Lung (tissue), 12 donors: ENCODE data around the gene DCUN1D3. TPM values are rescaled to one million over a fixed set of nuclear protein-coding genes. Genes with fewer than 3 reads are reported as not detected.

Experiments
- ATAC-seq: fragments of 200-7000 bp; cut with Tn5 transposase; one replicate; pipeline ENCODE4 v1.9.1; 2020; ENCODE audit warnings: moderate number of reproducible peaks; ENCODE audit not compliant: insufficient read depth, low FRiP score
- DNase-seq, 3 donors: peaks; one replicate each; pipeline ENCODE4 v3.0.0-alpha.2; 2013 to 2017
- H3K27ac ChIP-seq, 2 donors: one replicate each; pipeline ENCODE4 v1.5.1; 2013; ENCODE audit warnings: mild to moderate bottlenecking in 2 of 2, moderate library complexity in 2 of 2, control low read depth in 1 of 2, inconsistent platforms in 1 of 2, low read depth in 1 of 2, low read length in 1 of 2
- H3K27me3 ChIP-seq, 3 donors: one replicate each; pipeline ENCODE4 v1.5.1; 2013; ENCODE audit warnings: low read length in 2 of 3; ENCODE audit not compliant: control insufficient read depth in 3 of 3, insufficient read depth in 3 of 3
- H3K36me3 ChIP-seq, 4 donors: one replicate each; pipeline ENCODE4 v1.5.1; 2013; ENCODE audit warnings: low read length in 4 of 4, mild to moderate bottlenecking in 1 of 4, moderate library complexity in 1 of 4; ENCODE audit not compliant: control insufficient read depth in 4 of 4, insufficient read depth in 4 of 4
- H3K4me1 ChIP-seq, 5 donors: one replicate each; pipeline ENCODE4 v1.5.1; 2013; ENCODE audit warnings: low read length in 5 of 5, mild to moderate bottlenecking in 2 of 5, moderate library complexity in 1 of 5; ENCODE audit not compliant: control insufficient read depth in 5 of 5, insufficient read depth in 5 of 5
- H3K4me3 ChIP-seq: one replicate; pipeline ENCODE4 v1.5.1; 2013; ENCODE audit warnings: mild to moderate bottlenecking, control low read depth, moderate library complexity
- H3K9ac ChIP-seq, 2 donors: one replicate each; pipeline ENCODE4 v1.5.1; 2013; ENCODE audit warnings: low read length in 2 of 2, control low read depth in 1 of 2; ENCODE audit not compliant: insufficient read depth in 1 of 2
- H3K9me3 ChIP-seq, 4 donors: one replicate each; pipeline ENCODE4 v1.5.1; 2013; ENCODE audit warnings: low read length in 3 of 4, mild to moderate bottlenecking in 1 of 4, moderate library complexity in 1 of 4; ENCODE audit not compliant: control insufficient read depth in 4 of 4, insufficient read depth in 3 of 4
- CTCF ChIP-seq: IDR thresholded peaks from 2 replicates; pipeline ENCODE4 v1.5.1; 2012; ENCODE audit warnings: mild to moderate bottlenecking; ENCODE audit errors: control extremely low read depth, extremely low read depth
- WGBS, 2 donors: extraction: QIAGEN DNeasy Blood & Tissue Kit; methylation state at CpG; one replicate each; pipeline ENCODE4 v1.1.7; 2013; 5-methylcytosine and 5-hydroxymethylcytosine counted together
- polyA plus RNA-seq, 2 donors: library from polyadenylated mRNA; stranded (reverse); fragments of 200-250 nt; gene quantifications; one replicate each; pipeline ENCODE4 v1.2.1, GENCODE V29; 2013
- total RNA-seq, 2 donors: library from RNA; depleted of rRNA in 1 of 2; stranded (reverse); fragments of >200 nt in 1 of 2; gene quantifications; one replicate each; pipeline ENCODE4 v1.2.1, GENCODE V29; 2014 to 2021
- donor health status: control.
- donor health status: control.
- donor health status: Bipolar disorder and iron deficiency.
- donor health status: healthy.
- donor health status: DM: yes; HTN: yes; CAD: no.

DCUN1D3 gene
- total and polyA plus RNA-seq, 4 donors = 6.1 to 27.8 (median 9.4) TPM

DNA sequence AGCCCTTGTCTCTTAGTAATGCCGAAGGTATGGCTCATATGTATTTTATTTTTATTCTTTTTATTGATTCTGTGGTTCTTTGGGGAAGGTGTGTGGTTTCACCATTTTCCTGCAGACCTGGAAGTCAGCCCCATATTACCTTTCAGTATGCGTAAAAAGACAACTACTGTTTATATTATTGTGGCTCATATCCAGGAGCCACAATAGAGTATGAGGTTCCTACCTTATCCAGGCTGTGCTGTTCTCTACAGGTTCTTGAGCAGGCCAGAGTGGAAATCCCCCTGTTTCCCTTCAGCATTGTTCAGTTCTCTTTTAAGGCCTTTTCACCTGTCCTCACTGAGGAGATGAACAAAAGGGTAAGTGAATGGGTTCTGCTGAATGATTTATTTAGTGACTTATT, 60.7 kb downstream of the DCUN1D3 start:
- WGBS, 2 donors = 66 to 84% methylated on average over 2 of the region's 2 CpGs
- no peak for TF ChIP-seq CTCF
- no peak for DNase-seq

DNA sequence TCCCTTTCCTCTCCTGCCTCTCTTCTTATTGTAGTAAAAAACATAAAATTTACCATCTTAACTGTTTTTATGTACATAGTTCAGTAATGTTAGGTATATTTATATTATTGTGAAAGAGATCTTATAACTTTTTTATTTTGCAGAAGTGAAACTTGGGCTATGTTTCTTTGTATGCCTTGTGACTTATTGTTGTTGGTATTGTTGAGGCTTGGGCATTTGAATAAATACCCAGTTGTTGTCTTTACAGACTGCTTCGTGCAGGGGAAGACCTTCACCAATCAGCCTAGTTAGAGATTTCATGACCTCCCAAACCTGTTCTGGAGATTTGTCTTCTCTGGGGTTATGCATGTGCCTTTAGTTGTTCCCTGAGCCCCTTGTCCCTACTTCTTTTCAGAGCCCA, 61.9 kb downstream of the DCUN1D3 start:
- Histone ChIP-seq H3K36me3 (peaks cover 0 to 34% (median 18%) of the 10 kb centered on the region in 4 donors), H3K4me1 (no peaks in the 10 kb centered on the region), H3K27me3 (no peaks in the 10 kb centered on the region), H3K9ac (no peak overlapping the region), H3K4me3 (no peak overlapping the region), H3K9me3 (no peaks in the 10 kb centered on the region), H3K27ac (no peak overlapping the region)
- ATAC-seq = no peak
- 75 to 85% methylated on average over 1 of the region's 1 CpG for WGBS, 2 donors
- no peak for TF ChIP-seq CTCF
- no peak for DNase-seq

More for the DNA sequence above, 60.7 kb downstream of the DCUN1D3 start:
- H3K36me3 ChIP-seq = peaks cover 0 to 33% (median 16%) of the 10 kb centered on the region in 4 donors
- no peak for ATAC-seq
- H3K4me1 ChIP-seq = no peaks in the 10 kb centered on the region
- no peak overlapping the region for H3K4me3 ChIP-seq
- no peaks in the 10 kb centered on the region for H3K27me3 ChIP-seq
- H3K27ac ChIP-seq = no peak overlapping the region
- no peak overlapping the region for H3K9ac ChIP-seq
- H3K9me3 ChIP-seq = no peaks in the 10 kb centered on the region

- Histone ChIP-seq H3K9me3 (no peaks in the 10 kb centered on the region), H3K4me1 (no peaks in the 10 kb centered on the region), H3K9ac (no peak overlapping the region), H3K27me3 (no peaks in the 10 kb centered on the region), H3K27ac (no peak overlapping the region), H3K4me3 (no peak overlapping the region), H3K36me3 (peaks cover 0 to 32% (median 13%) of the 10 kb centered on the region in 4 donors)
- DNase-seq (no peak), ATAC-seq (no peak)
- WGBS, 2 donors = 92 to 94% methylated on average over 2 of the region's 2 CpGs
- TF ChIP-seq CTCF = no peak
Measured at GRCh38 chr16:20833086-20833485, 67.1 kb downstream of the DCUN1D3 start.

DNA sequence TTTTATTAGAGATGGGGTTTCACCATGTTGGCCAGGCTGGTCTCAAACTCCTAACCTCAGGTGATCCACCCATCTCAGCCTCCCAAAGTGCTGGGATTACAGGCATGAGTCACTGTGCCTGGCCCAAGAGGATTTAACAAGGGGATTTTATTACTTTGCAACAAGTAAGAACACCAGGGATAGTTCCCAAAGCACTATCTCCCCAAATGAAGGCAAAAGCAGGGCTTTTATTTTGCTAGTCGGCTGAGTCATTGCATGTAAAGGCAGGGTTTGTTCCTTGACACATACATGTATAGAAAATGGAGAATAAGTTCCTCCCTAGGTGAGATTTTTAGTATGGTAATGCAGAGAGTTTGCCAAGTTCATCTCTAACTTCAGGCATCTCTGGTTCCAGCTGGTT, 69.8 kb downstream of the DCUN1D3 start:
- H3K9me3 ChIP-seq = no peaks in the 10 kb centered on the region
- H3K27ac ChIP-seq = no peak overlapping the region
- no peaks in the 10 kb centered on the region for H3K27me3 ChIP-seq
- peaks cover 0 to 22% (median 7%) of the 10 kb centered on the region in 4 donors for H3K36me3 ChIP-seq
- no peak overlapping the region for H3K4me3 ChIP-seq
- 88 to 94% methylated on average over 1 of the region's 1 CpG for WGBS, 2 donors
- ATAC-seq (no peak), DNase-seq (no peak)
- peaks cover 0 to 4% (median 0%) of the 10 kb centered on the region in 5 donors for H3K4me1 ChIP-seq
- no peak overlapping the region for H3K9ac ChIP-seq
- TF ChIP-seq CTCF = no peak
